Caki2 (cell line): ENCODE measurements around the gene SLC30A2. TPM values are rescaled to one million over a fixed set of nuclear protein-coding genes. Genes with fewer than 3 reads are reported as not detected.
A peak's percentile ranks its signal among the peaks of the same experiment; 100 is the strongest.

Experiments
- DNase-seq: peaks from one replicate; pipeline ENCODE4 v3.0.0-alpha.2; 2015; ENCODE audit warnings: low read depth
- in situ Hi-C: cut with HindIII; loops from 2 replicates; pipeline ENCODE4 v1.10.0; 2016; ENCODE audit warnings: low sequenced_read_pairs, low pct_unique_long_range_greater_than_20kb, mixed read lengths
- total RNA-seq: library from RNA; depleted of rRNA; stranded (reverse); fragments of >200 nt; shearing (Covaris generic); gene quantifications from 2 replicates; pipeline ENCODE4 v1.2.3, GENCODE V29; 2014; ENCODE audit warnings: low replicate concordance

The SLC30A2 gene
- total RNA-seq, 1 experiment from 2014 or later, result not detected

- no peak for DNase-seq
Observed at GRCh38 chr1:26015358-26015757, 30.6 kb downstream of the SLC30A2 start.

GRCh38 chr1:26014179-26014578 lies 31.7 kb downstream of the SLC30A2 start:
- in situ Hi-C loops, result no loop called here
- DNase-seq, result no peak

More at GRCh38 chr1:26015358-26015757, 30.6 kb downstream of the SLC30A2 start:
- in situ Hi-C loops, result no loop called here

- in situ Hi-C loops, result no loop called here
- no peak for DNase-seq
Observed at GRCh38 chr1:26012864-26013263, 33.1 kb downstream of the SLC30A2 start.

GRCh38 chr1:26010825-26011224 lies 35.1 kb downstream of the SLC30A2 start:
- in situ Hi-C loops, result no loop called here
- no peak for DNase-seq

- in situ Hi-C loops, result no loop called here
- DNase-seq, result no peak
Observed at GRCh38 chr1:26009796-26010447, 36.0 kb downstream of the SLC30A2 start.

GRCh38 chr1:26006710-26007109 lies 39.2 kb downstream of the SLC30A2 start:
- in situ Hi-C loops, result no loop called here
- DNase-seq, result no peak

GRCh38 chr1:26005434-26006105 lies 40.3 kb downstream of the SLC30A2 start:
- in situ Hi-C loops, result no loop called here
- DNase-seq, result no peak

GRCh38 chr1:26003756-26004155 lies 42.2 kb downstream of the SLC30A2 start:
- in situ Hi-C loops, result no loop called here
- no peak for DNase-seq

- in situ Hi-C loops, result no loop called here
- no peak for DNase-seq
Observed at GRCh38 chr1:26003262-26003661, 42.7 kb downstream of the SLC30A2 start.

- in situ Hi-C loops, result loop anchor here (25.0 kb wide), 1 partner anchor 112 kb away; the partner anchor contains the start of gene PAQR7
- DNase-seq, result no peak
Observed at GRCh38 chr1:25999041-25999800, 46.7 kb downstream of the SLC30A2 start.

GRCh38 chr1:25997828-25998761 lies 47.8 kb downstream of the SLC30A2 start, which contains the start of gene PAFAH2:
Gene PAFAH2, minus strand, starts transcription at chr1:25998063. Its CDS starts 7,247 bp downstream, at chr1:25990816.
- in situ Hi-C loops, result loop anchor here (25.0 kb wide), 1 partner anchor 111 kb away; the partner anchor contains the start of gene PAQR7
- peak; percentile 95 for DNase-seq

GRCh38 chr1:25996966-25997827 lies 48.7 kb downstream of the SLC30A2 start:
- DNase-seq, result peak; percentile 13
- in situ Hi-C loops, result loop anchor here (25.0 kb wide), 1 partner anchor 110 kb away; the partner anchor contains the start of gene PAQR7

GRCh38 chr1:25994402-25995150 lies 51.3 kb downstream of the SLC30A2 start:
- in situ Hi-C loops, result loop anchor here (25.0 kb wide), 1 partner anchor 107 kb away; the partner anchor contains the start of gene PAQR7
- no peak for DNase-seq

GRCh38 chr1:25993197-25993951 lies 52.5 kb downstream of the SLC30A2 start:
- in situ Hi-C loops, result loop anchor here (25.0 kb wide), 1 partner anchor 106 kb away; the partner anchor contains the start of gene PAQR7
- DNase-seq, result no peak

GRCh38 chr1:25992689-25993171 lies 53.2 kb downstream of the SLC30A2 start:
- in situ Hi-C loops, result loop anchor here (25.0 kb wide), 1 partner anchor 105 kb away; the partner anchor contains the start of gene PAQR7
- no peak for DNase-seq
